H1 (cell line): ENCODE results near the gene UBE2V1. TPM values are rescaled to one million over a fixed set of nuclear protein-coding genes. Genes with fewer than 3 reads are reported as not detected.

Experiments used
- CTCF ChIA-PET: fragments of 300-600 bp; sonication (Branson Sonifier 250); formaldehyde crosslinking; loops from one replicate; lab custom pipeline; 2021; ENCODE audit not compliant: partially characterized antibody; lab: Charles Lee
- POLR2A ChIA-PET: fragments of 300-600 bp; sonication (Branson Sonifier 250); formaldehyde crosslinking; loops from one replicate; lab custom pipeline; 2021; ENCODE audit warnings: inconsistent platforms; ENCODE audit not compliant: partially characterized antibody; lab: Charles Lee
- DNase-seq, 2 experiments: peaks; one replicate each; pipeline versions ENCODE4 v3.0.0 to v3.0.0-alpha.2; 2010 to 2022; ENCODE audit warnings: low spot score in 2 of 2, low read depth in 1 of 2, mixed read lengths in 1 of 2
- FAIRE-seq: peaks from 2 replicates; lab custom pipeline; 2011; peaks lifted over from hg19 to GRCh38; lab: Jason Lieb, UNC
- H2AFZ ChIP-seq: 2 replicates; pipeline ENCODE4 v1.8.1; 2012; ENCODE audit warnings: low read length, inconsistent platforms
- H2AK5ac ChIP-seq: 2 replicates; pipeline ENCODE4 v1.6.1; 2013; ENCODE audit warnings: low read depth, low read length
- H2BK120ac ChIP-seq: replicated peaks from 2 replicates; pipeline ENCODE3; 2013; ENCODE audit warnings: low read depth, low read length, inconsistent platforms
- H2BK12ac ChIP-seq: 2 replicates; pipeline ENCODE4 v1.6.1; 2013; ENCODE audit warnings: low read depth, low read length
- H2BK15ac ChIP-seq: 2 replicates; pipeline ENCODE4 v1.6.1; 2013; ENCODE audit warnings: low read length
- H2BK20ac ChIP-seq: 2 replicates; pipeline ENCODE4 v1.6.1; 2013; ENCODE audit warnings: low read length
- H2BK5ac ChIP-seq: 2 replicates; pipeline ENCODE4 v1.6.1; 2013; ENCODE audit warnings: low read depth, low read length
- H3K14ac ChIP-seq: 2 replicates; pipeline ENCODE4 v1.6.1; 2013; ENCODE audit warnings: inconsistent platforms; ENCODE audit not compliant: insufficient read length
- H3K18ac ChIP-seq: 2 replicates; pipeline ENCODE4 v1.6.1; 2013; ENCODE audit warnings: low read length; ENCODE audit errors: extremely low read depth
- H3K23ac ChIP-seq: 2 replicates; pipeline ENCODE4 v1.6.1; 2013; ENCODE audit warnings: inconsistent platforms; ENCODE audit not compliant: insufficient read length
- H3K23me2 ChIP-seq: 2 replicates; pipeline ENCODE4 v1.6.1; 2013; ENCODE audit warnings: low read depth, low read length
- H3K27ac ChIP-seq: 2 replicates; pipeline ENCODE4 v1.6.1; 2011; ENCODE audit warnings: low read depth, low read length, inconsistent platforms
- H3K27me3 ChIP-seq, 4 experiments: replicated peaks in 1 of 4; 1 replicate in 1 of 4; 2 replicates in 3 of 4; pipeline versions ENCODE4 v1.6.1 to v1.8.1; 2011 to 2013; ENCODE audit warnings: low read length in 3 of 4, mild to moderate bottlenecking in 3 of 4, inconsistent platforms in 2 of 4, mixed read lengths in 2 of 4, moderate library complexity in 1 of 4; ENCODE audit not compliant: control insufficient read depth in 3 of 4, insufficient read depth in 3 of 4; ENCODE audit errors: extremely low read depth in 1 of 4
- H3K36me3 ChIP-seq, 4 experiments: 2 replicates each; pipeline versions ENCODE4 v1.6.1 to v1.8.1; 2011 to 2013; ENCODE audit warnings: mild to moderate bottlenecking in 4 of 4, low read length in 3 of 4, moderate library complexity in 2 of 4, control low read depth in 1 of 4, inconsistent platforms in 1 of 4; ENCODE audit not compliant: insufficient read depth in 4 of 4, control insufficient read depth in 2 of 4
- H3K4ac ChIP-seq: replicated peaks from 2 replicates; pipeline ENCODE3; 2013; ENCODE audit warnings: low read length, low read depth, mixed read lengths, inconsistent platforms; ENCODE audit not compliant: insufficient read length
- H3K4me1 ChIP-seq, 4 experiments: replicated peaks in 1 of 4; 1 replicate in 1 of 4; 2 replicates in 3 of 4; pipeline versions ENCODE4 v1.6.1 to v1.8.1; 2011 to 2013; ENCODE audit warnings: low read length in 3 of 4, inconsistent platforms in 2 of 4, mixed read lengths in 1 of 4; ENCODE audit not compliant: insufficient read depth in 4 of 4, control insufficient read depth in 3 of 4
- H3K4me2 ChIP-seq, 2 experiments: 2 replicates each; pipeline versions ENCODE4 v1.6.1 to v1.8.1; 2011 to 2013; ENCODE audit warnings: low read depth in 2 of 2, low read length in 2 of 2, control low read depth in 1 of 2, inconsistent platforms in 1 of 2, mild to moderate bottlenecking in 1 of 2; ENCODE audit not compliant: insufficient read depth in 1 of 2
- H3K4me3 ChIP-seq, 4 experiments: fragments of 200-600, 300-600 bp in 1 of 4; sonication (generic), shearing (Covaris generic), sonication (Bioruptor Twin) in 1 of 4; 2 replicates each; pipeline versions ENCODE4 v1.5.1 to v1.8.1; 2011 to 2016; ENCODE audit warnings: low read length in 4 of 4, low read depth in 3 of 4, control low read depth in 2 of 4, inconsistent platforms in 2 of 4, mild to moderate bottlenecking in 2 of 4, mixed read lengths in 1 of 4, moderate library complexity in 1 of 4; ENCODE audit not compliant: insufficient read depth in 2 of 4; ENCODE audit errors: extremely low read depth in 1 of 4
- H3K56ac ChIP-seq: replicated peaks from 2 replicates; pipeline ENCODE3; 2013; ENCODE audit warnings: low read depth, mild to moderate bottlenecking, mixed read lengths, low read length, inconsistent platforms; ENCODE audit not compliant: insufficient read length
- H3K79me1 ChIP-seq: 2 replicates; pipeline ENCODE4 v1.6.1; 2013; ENCODE audit warnings: low read depth, low read length, control low read depth
- H3K79me2 ChIP-seq, 2 experiments: 2 replicates each; pipeline versions ENCODE4 v1.6.1 to v1.8.1; 2012 to 2013; ENCODE audit warnings: low read length in 2 of 2, mild to moderate bottlenecking in 2 of 2, inconsistent platforms in 1 of 2; ENCODE audit not compliant: insufficient read depth in 2 of 2, control insufficient read depth in 1 of 2
- H3K9ac ChIP-seq, 4 experiments: replicated peaks in 1 of 4; 1 replicate in 1 of 4; 2 replicates in 3 of 4; pipeline versions ENCODE4 v1.6.1 to v1.8.1; 2011 to 2013; ENCODE audit warnings: low read depth in 3 of 4, low read length in 3 of 4, control low read depth in 2 of 4, mild to moderate bottlenecking in 2 of 4, moderate library complexity in 2 of 4, inconsistent platforms in 1 of 4; ENCODE audit errors: extremely low read depth in 1 of 4
- H3K9me3 ChIP-seq, 2 experiments: 2 replicates each; pipeline versions ENCODE4 v1.6.1 to v1.8.1; 2012 to 2013; ENCODE audit warnings: mild to moderate bottlenecking in 2 of 2, moderate library complexity in 2 of 2, control low read depth in 1 of 2, inconsistent platforms in 1 of 2, low read depth in 1 of 2, low read length in 1 of 2, mixed read lengths in 1 of 2; ENCODE audit not compliant: insufficient read depth in 2 of 2
- H4K20me1 ChIP-seq, 2 experiments: replicated peaks in 1 of 2; 2 replicates each; pipeline versions ENCODE3 to v1.8.1; 2011 to 2013; ENCODE audit warnings: inconsistent platforms in 2 of 2, low read length in 2 of 2, mild to moderate bottlenecking in 1 of 2; ENCODE audit not compliant: insufficient read depth in 2 of 2, control insufficient read depth in 1 of 2
- H4K5ac ChIP-seq: 2 replicates; pipeline ENCODE4 v1.6.1; 2013; ENCODE audit warnings: low read length, low read depth, mixed read lengths, inconsistent platforms; ENCODE audit not compliant: insufficient read length
- H4K8ac ChIP-seq: 2 replicates; pipeline ENCODE4 v1.8.0; 2013; ENCODE audit warnings: mild to moderate bottlenecking, moderate library complexity, low read length, inconsistent platforms; ENCODE audit not compliant: insufficient read depth; ENCODE audit errors: extremely low read depth
- H4K91ac ChIP-seq: replicated peaks from 2 replicates; pipeline ENCODE3; 2013; ENCODE audit warnings: low read length, mixed read lengths, inconsistent platforms; ENCODE audit not compliant: insufficient read length
- CBX8 ChIP-seq: fragments of 300-800, 300-1000 bp; sonication (generic); IDR thresholded peaks from 2 replicates; pipeline ENCODE4 v1.7.1; 2016; ENCODE audit warnings: low read depth, low read length, borderline replicate concordance
- RNF2 ChIP-seq: fragments of 200-900, 300-1000 bp; sonication (generic); IDR thresholded peaks from 2 replicates; pipeline ENCODE4 v1.7.1; 2016; ENCODE audit warnings: borderline replicate concordance, low read depth, mild to moderate bottlenecking, antibody characterized with exemption, low read length; ENCODE audit not compliant: poor library complexity, severe bottlenecking; ENCODE audit errors: missing control alignments
- USF2 ChIP-seq: IDR thresholded peaks from 2 replicates; pipeline ENCODE4 v1.6.1; 2011; ENCODE audit warnings: low read length, improper control_type of control experiment
- WGBS, 2 experiments: shearing (Covaris generic) in 1 of 2; methylation state at CpG; one replicate each; pipeline versions ENCODE4 v1.1.6 to v1.1.7; 2013 to 2015; ENCODE audit warnings: low lambda C conversion rate in 2 of 2, mixed read lengths in 2 of 2, inconsistent platforms in 1 of 2, low coverage in 1 of 2, missing lambda C conversion rate in 1 of 2; ENCODE audit not compliant: insufficient replicate concordance in 2 of 2, insufficient coverage in 1 of 2, insufficient read length in 1 of 2; ENCODE audit errors: extremely low coverage in 1 of 2, missing lambda C conversion rate in 1 of 2; 5-methylcytosine and 5-hydroxymethylcytosine counted together
- polyA plus RNA-seq, 7 experiments: library from polyadenylated mRNA; depleted of rRNA in 3 of 7; stranded (reverse) in 5 of 7; unstranded in 2 of 7; fragments of >200 nt in 5 of 7; fragments of 200-250 nt in 2 of 7; gene quantifications; 1 replicate in 5 of 7; 2 replicates in 1 of 7; 4 replicates in 1 of 7; pipeline versions ENCODE4 v1.2.1 to v1.2.3, GENCODE V29; 2011 to 2013; ENCODE audit warnings: missing spikeins in 2 of 7, mixed read lengths in 2 of 7
- total RNA-seq: library from RNA; stranded (reverse); fragmentation: NEBNext Ultra II Directional; extraction: Animal tissue kit (Norgen Biotek cat#: 25700); gene quantifications from 2 replicates; pipeline ENCODE4 v1.2.1, GENCODE V29; 2021

UBE2V1 gene
- total and polyA plus RNA-seq, 2 of the 8 experiments (the other 6 are each of a cell fraction or from before 2014, with no cell fraction given) = 141 to 184 TPM

- 86% methylated on average over 7 of the region's 7 CpGs; no CpG with 5 or more reads in 1 of the 2 experiments for whole genome bisulfite sequencing, 2 experiments
- no peak overlapping the region for H2AK5ac ChIP-seq
- no peak overlapping the region for H3K4ac ChIP-seq
- no peak overlapping the region for H3K18ac ChIP-seq
- H3K79me1 ChIP-seq = peaks cover 3% of the 10 kb centered on the region; the same call in 1 of the 2 replicates
- no peak overlapping the region for H2BK5ac ChIP-seq
- no peak for FAIRE-seq
- H3K9ac ChIP-seq = no peak overlapping the region
- no peak overlapping the region for H2BK12ac ChIP-seq
- peaks cover 0 to 13% (median 6%) of the 10 kb centered on the region in 4 experiments for H3K4me1 ChIP-seq
- H4K8ac ChIP-seq = no peak overlapping the region
- H2AFZ ChIP-seq = no peak overlapping the region
- no peak overlapping the region for H4K5ac ChIP-seq
- ChIA-PET CTCF (interaction anchor here (0.7 to 6.3 kb wide), 10 partner anchors 10 to 107 kb away, joined by 3 to 80 read pairs (median 5); partner anchors contain the start of gene CEBPB), POLR2A (interaction anchor here (0.7 to 5.9 kb wide), 4 partner anchors 10 to 101 kb away, joined by 3 to 31 read pairs (median 4); partner anchors contain the start of gene SNAI1)
- H3K23ac ChIP-seq = no peak overlapping the region
- no peak overlapping the region for H3K14ac ChIP-seq
- no peak overlapping the region for H3K4me3 ChIP-seq
- H3K23me2 ChIP-seq = no peaks in the 10 kb centered on the region; the same call in 1 of the 2 replicates
- no peak for DNase-seq
- H4K91ac ChIP-seq = no peak overlapping the region
- no peak overlapping the region for H3K27ac ChIP-seq
- TF ChIP-seq RNF2 (no peak), CBX8 (no peak), USF2 (no peak)
- no peak overlapping the region for H2BK20ac ChIP-seq
- H4K20me1 ChIP-seq = peaks cover 2 to 10% of the 10 kb centered on the region in 2 experiments
- peaks cover 0 to 5% of the 10 kb centered on the region in 2 experiments; a peak in 2 of 4 replicates for H3K79me2 ChIP-seq
- H3K4me2 ChIP-seq = no peak overlapping the region
- peaks cover 0 to 26% (median 4%) of the 10 kb centered on the region in 4 experiments; a peak in 5 of 8 replicates for H3K36me3 ChIP-seq
- H3K9me3 ChIP-seq = no peaks in the 10 kb centered on the region
- no peak overlapping the region for H2BK15ac ChIP-seq
- no peak overlapping the region for H2BK120ac ChIP-seq
- H3K56ac ChIP-seq = no peak overlapping the region
- no peaks in the 10 kb centered on the region for H3K27me3 ChIP-seq
These were observed 29.9 kb downstream of the UBE2V1 start for GRCh38 chr20:50083034-50083433.
